Heart right ventricle (tissue), 16 donors: Measurements from ENCODE around the gene CTPS1. TPM values are rescaled to one million over a fixed set of nuclear protein-coding genes. Genes with fewer than 3 reads are reported as not detected.

Source experiments
- ATAC-seq, 8 donors: fragments of 200-7000 bp; cut with Tn5 transposase; one replicate each; pipeline ENCODE4 v1.9.1; 2020; ENCODE audit warnings: mild to moderate bottlenecking in 8 of 8, moderate library complexity in 8 of 8, moderate number of reproducible peaks in 1 of 8
- DNase-seq, 2 donors: peaks; one replicate each; pipeline ENCODE4 v3.0.0-alpha.2; 2020
- H3K27ac ChIP-seq, 10 donors: fragments of 200-600 bp; sonication (generic) in 2 of 10; one replicate each; pipeline versions ENCODE4 v1.5.0 to v1.8.0; 2020 to 2022; ENCODE audit warnings: mild to moderate bottlenecking in 3 of 10
- H3K27me3 ChIP-seq, 7 donors: fragments of 200-600 bp; one replicate each; pipeline ENCODE4 v1.8.0; 2021 to 2022; ENCODE audit warnings: mild to moderate bottlenecking in 2 of 7
- H3K36me3 ChIP-seq, 9 donors: fragments of 200-600 bp; sonication (generic) in 1 of 9; one replicate each; pipeline versions ENCODE4 v1.5.0 to v1.8.0; 2020 to 2022; ENCODE audit warnings: mild to moderate bottlenecking in 2 of 9
- H3K4me1 ChIP-seq, 9 donors: fragments of 200-600 bp; sonication (generic) in 1 of 9; one replicate each; pipeline versions ENCODE4 v1.5.0 to v1.8.0; 2020 to 2022; ENCODE audit warnings: mild to moderate bottlenecking in 4 of 9
- H3K4me3 ChIP-seq, 10 donors: fragments of 200-600 bp; sonication (generic) in 2 of 10; one replicate each; pipeline versions ENCODE4 v1.5.0 to v1.8.0; 2020 to 2022; ENCODE audit warnings: mild to moderate bottlenecking in 7 of 10, moderate library complexity in 2 of 10
- H3K9me3 ChIP-seq, 11 donors: fragments of 200-600 bp in 10 of 11; sonication (generic) in 2 of 11; one replicate each; pipeline versions ENCODE4 v1.5.0 to v1.8.0; 2013 to 2022; ENCODE audit warnings: mild to moderate bottlenecking in 2 of 11, control low read depth in 1 of 11, moderate library complexity in 1 of 11
- CTCF ChIP-seq, 9 donors: fragments of 200-600 bp; sonication (generic) in 2 of 9; IDR thresholded peaks; one replicate each; pipeline versions ENCODE4 v1.5.0 to v1.8.0; 2021 to 2022; ENCODE audit warnings: antibody characterized with exemption in 9 of 9, mild to moderate bottlenecking in 5 of 9, moderate library complexity in 1 of 9
- WGBS, 2 donors: extraction: QIAGEN DNeasy Blood & Tissue Kit; methylation state at CpG; one replicate each; pipeline ENCODE4 v1.1.7; 2013; ENCODE audit warnings: inconsistent platforms in 1 of 2; 5-methylcytosine and 5-hydroxymethylcytosine counted together
- intact Hi-C, 10 donors: fragments of 100-400 bp; cut with DNase I; formaldehyde crosslinking; loops; one replicate each; pipeline versions ENCODE4 v1.11.1 to v1.14.2; 2022
- polyA plus RNA-seq, 2 donors: library from polyadenylated mRNA; stranded (reverse); fragments of 200-250 nt; gene quantifications; one replicate each; pipeline ENCODE4 v1.2.3, GENCODE V29; 2013
- total RNA-seq, 10 donors: library from RNA; stranded (reverse); fragmentation: NEBNext Ultra II Directional in 3 of 10; extraction: Animal tissue kit (Norgen Biotek cat#: 25700) in 3 of 10; gene quantifications; one replicate each; pipeline versions ENCODE4 v1.2.1 to v1.2.4, GENCODE V29; 2021 to 2023
- donor health status: Arrhythmogenic right ventricular cardiomyopathy.
- donor health status: ischemic (EF 13 %, LVEDD 7.1; RV severe dilation, severe dysfunction).
- donor health status: healthy with polysubstance abuse.
- donor health status: DM: no; HTN: yes; CAD: no.
- donor health status: DM: no; HTN: no; CAD: no.
- donor health status: ischemic (EF 25% LVEDD 6.9; RV normal size, moderate dysfunction).
- donor health status: ischemic (EF 25% LVEDD 5.7; RV mildly dilated, moderate dysfunction).
- donor health status: healthy.
- donor health status: DM: yes; HTN: yes; CAD: no.
- donor health status: Ischemic cardiomyopathy.
- donor health status: ischemic (EF 35%, LVEDD 5.7; RV mildly dilated, moderate dysfunction).
- donor health status: nonischemic (EF 11% LVEDD 7.7; RV severe dilation, severe dysfunction).
- donor health status: DM: yes; HTN: yes; CAD: no.
- donor health status: PGD.
- donor health status: ischemic (EF 29% LVEDD 5.4; RV normal size, mild dysfunction).
- donor health status: nonischemic (EF 23%, LVEDD 6.1; RV moderate dilation, normal function).

Gene CTPS1
- total and polyA plus RNA-seq, 12 donors, result 4.6 to 12.1 (median 7.1) TPM

GRCh38 chr1:40955266-40955665 lies 24.2 kb upstream of the CTPS1 start:
- H3K27ac ChIP-seq, result no peak overlapping the region
- no peaks in the 10 kb centered on the region for H3K36me3 ChIP-seq
- no peak for DNase-seq
- H3K9me3 ChIP-seq, result peaks cover 0 to 9% (median 0%) of the 10 kb centered on the region in 11 donors
- H3K27me3 ChIP-seq, result peaks cover 0 to 26% (median 11%) of the 10 kb centered on the region in 7 donors
- no peak for TF ChIP-seq CTCF (IDR thresholded peaks at IDR 0.05)
- intact Hi-C loops, result loop anchor here in 6 of 10 donors (10.0 kb wide), 5 partner anchors 180 to 350 kb away; no protein-coding TSS in a partner anchor
- no peak for ATAC-seq
- H3K4me3 ChIP-seq, result no peak overlapping the region
- 65 to 68% methylated on average over 5 of the region's 5 CpGs for WGBS, 2 donors
- peaks cover 0 to 6% (median 0%) of the 10 kb centered on the region in 9 donors for H3K4me1 ChIP-seq

GRCh38 chr1:40956407-40956806 lies 23.1 kb upstream of the CTPS1 start:
- no peaks in the 10 kb centered on the region for H3K36me3 ChIP-seq
- TF ChIP-seq CTCF (IDR thresholded peaks at IDR 0.05), result no peak
- 42 to 76% methylated on average over 1 of the region's 1 CpG for WGBS, 2 donors
- peaks cover 0 to 6% (median 0%) of the 10 kb centered on the region in 9 donors for H3K4me1 ChIP-seq
- H3K27ac ChIP-seq, result no peak overlapping the region
- H3K27me3 ChIP-seq, result peaks cover 0 to 26% (median 11%) of the 10 kb centered on the region in 7 donors
- H3K4me3 ChIP-seq, result no peak overlapping the region
- DNase-seq (no peak), ATAC-seq (peak in 2 of 8 donors; percentile 32 to 51)
- intact Hi-C loops, result loop anchor here in 6 of 10 donors (10.0 kb wide), 5 partner anchors 182 to 352 kb away; no protein-coding TSS in a partner anchor
- peaks cover 0 to 9% (median 0%) of the 10 kb centered on the region in 11 donors for H3K9me3 ChIP-seq

GRCh38 chr1:40958210-40958609 lies 21.3 kb upstream of the CTPS1 start:
- intact Hi-C loops, result loop anchor here in 6 of 10 donors (10.0 kb wide), 5 partner anchors 183 to 353 kb away; no protein-coding TSS in a partner anchor

GRCh38 chr1:40965531-40965930 lies 14.0 kb upstream of the CTPS1 start:
- H3K4me1 ChIP-seq, result no peaks in the 10 kb centered on the region
- no peaks in the 10 kb centered on the region for H3K36me3 ChIP-seq
- no peaks in the 10 kb centered on the region for H3K27me3 ChIP-seq
- intact Hi-C loops, result loop anchor here in 1 of 10 donors (10.0 kb wide), 1 partner anchor 341 kb away; no protein-coding TSS in a partner anchor
- no peak overlapping the region for H3K4me3 ChIP-seq
- WGBS, 2 donors, result 59 to 60% methylated on average over 10 of the region's 10 CpGs
- TF ChIP-seq CTCF (IDR thresholded peaks at IDR 0.05), result no peak
- ATAC-seq, result no peak
- no peak for DNase-seq
- H3K27ac ChIP-seq, result no peak overlapping the region
- no peaks in the 10 kb centered on the region for H3K9me3 ChIP-seq

More at GRCh38 chr1:40958210-40958609, 21.3 kb upstream of the CTPS1 start:
- H3K9me3 ChIP-seq, result peaks cover 0 to 9% (median 0%) of the 10 kb centered on the region in 11 donors
- no peak for TF ChIP-seq CTCF (IDR thresholded peaks at IDR 0.05)
- H3K4me1 ChIP-seq, result peaks cover 0 to 6% (median 0%) of the 10 kb centered on the region in 9 donors
- peaks cover 0 to 15% (median 4%) of the 10 kb centered on the region in 7 donors for H3K27me3 ChIP-seq
- no peak overlapping the region for H3K27ac ChIP-seq
- DNase-seq, result no peak
- H3K4me3 ChIP-seq, result no peak overlapping the region
- no peak for ATAC-seq
- no peaks in the 10 kb centered on the region for H3K36me3 ChIP-seq
